A549 (cell line): ENCODE results near the gene UXS1.

Source experiments
- CHD2 ChIP-seq: fragments of 150-350 bp; IDR thresholded peaks from 2 replicates; pipeline ENCODE4 v1.6.1; 2014; ENCODE audit warnings: low read length; ENCODE audit not compliant: partially characterized antibody
- ESRRA ChIP-seq: fragments of 150-350 bp; IDR thresholded peaks from 2 replicates; pipeline ENCODE4 v1.6.1; 2014; ENCODE audit warnings: mild to moderate bottlenecking, low read length, borderline replicate concordance
- HDAC2 ChIP-seq: fragments of 200-600 bp; sonication (generic); IDR thresholded peaks from 2 replicates; pipeline ENCODE4 v1.6.1; 2016
- MAFK ChIP-seq: fragments of 450-650 bp; IDR thresholded peaks from 2 replicates; pipeline ENCODE4 v1.6.1; 2014; ENCODE audit not compliant: partially characterized antibody
- MAX ChIP-seq: IDR thresholded peaks from 2 replicates; pipeline ENCODE4 v1.6.1; 2012
- TF ChIP-seq, protein P1 (sequence below): fragments of >200 bp; sonication (Bioruptor Twin); formaldehyde crosslinking; IDR thresholded peaks from 3 replicates; pipeline ENCODE4 v1.5.1; 2016

DNA sequence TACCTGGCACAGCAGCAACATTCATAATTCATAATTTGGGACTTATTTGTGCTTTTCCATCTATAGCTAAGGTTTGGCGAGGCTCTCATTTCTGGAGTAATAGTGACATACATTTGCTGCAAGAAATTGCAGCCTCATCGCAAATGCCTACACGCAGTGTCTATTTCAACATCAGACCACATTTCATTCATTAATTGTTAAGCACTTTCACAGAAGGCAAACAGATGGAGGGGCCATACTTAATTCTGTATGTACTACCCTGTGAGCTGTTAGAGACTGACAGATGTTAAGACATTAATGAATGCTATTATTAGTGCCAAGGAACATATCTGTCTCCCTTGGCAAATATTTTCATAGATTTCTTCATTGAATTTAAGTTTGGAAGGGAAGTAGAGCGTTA lies 125.7 kb downstream of the UXS1 start:
- no peak for TF ChIP-seq ESRRA
- TF ChIP-seq, protein P1, sequence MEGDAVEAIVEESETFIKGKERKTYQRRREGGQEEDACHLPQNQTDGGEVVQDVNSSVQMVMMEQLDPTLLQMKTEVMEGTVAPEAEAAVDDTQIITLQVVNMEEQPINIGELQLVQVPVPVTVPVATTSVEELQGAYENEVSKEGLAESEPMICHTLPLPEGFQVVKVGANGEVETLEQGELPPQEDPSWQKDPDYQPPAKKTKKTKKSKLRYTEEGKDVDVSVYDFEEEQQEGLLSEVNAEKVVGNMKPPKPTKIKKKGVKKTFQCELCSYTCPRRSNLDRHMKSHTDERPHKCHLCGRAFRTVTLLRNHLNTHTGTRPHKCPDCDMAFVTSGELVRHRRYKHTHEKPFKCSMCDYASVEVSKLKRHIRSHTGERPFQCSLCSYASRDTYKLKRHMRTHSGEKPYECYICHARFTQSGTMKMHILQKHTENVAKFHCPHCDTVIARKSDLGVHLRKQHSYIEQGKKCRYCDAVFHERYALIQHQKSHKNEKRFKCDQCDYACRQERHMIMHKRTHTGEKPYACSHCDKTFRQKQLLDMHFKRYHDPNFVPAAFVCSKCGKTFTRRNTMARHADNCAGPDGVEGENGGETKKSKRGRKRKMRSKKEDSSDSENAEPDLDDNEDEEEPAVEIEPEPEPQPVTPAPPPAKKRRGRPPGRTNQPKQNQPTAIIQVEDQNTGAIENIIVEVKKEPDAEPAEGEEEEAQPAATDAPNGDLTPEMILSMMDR: no peak
- TF ChIP-seq HDAC2: no peak
- TF ChIP-seq MAX: no peak
- TF ChIP-seq MAFK: peak; percentile 32
- TF ChIP-seq CHD2: no peak
